BJ (cell line): ENCODE data around the gene BTG4. TPM values are rescaled to one million over a fixed set of nuclear protein-coding genes. Genes with fewer than 3 reads are reported as not detected.

Source experiments
- CTCF ChIA-PET: fragments of 350-600 bp; formaldehyde crosslinking; extraction: SDS; loops from one replicate; lab custom pipeline; 2021; ENCODE audit warnings: antibody characterized with exemption, inconsistent platforms; lab: Yijun Ruan, JAX
- POLR2A ChIA-PET: fragments of 300-600 bp; sonication (Branson Sonifier 250); formaldehyde crosslinking; extraction: SDS; loops from one replicate; lab custom pipeline; 2021; ENCODE audit warnings: antibody characterized with exemption; lab: Charles Lee
- DNase-seq: peaks from one replicate; pipeline ENCODE4 v3.0.0-alpha.2; 2011; ENCODE audit warnings: low read depth
- H3K27me3 ChIP-seq: 2 replicates; pipeline ENCODE4 v1.6.0; 2011; ENCODE audit warnings: low read length; ENCODE audit not compliant: control insufficient read depth, insufficient read depth
- H3K36me3 ChIP-seq: 2 replicates; pipeline ENCODE4 v1.5.1; 2011; ENCODE audit warnings: low read length; ENCODE audit not compliant: control insufficient read depth, insufficient read depth
- H3K4me3 ChIP-seq: 2 replicates; pipeline ENCODE4 v1.5.1; 2011; ENCODE audit warnings: low read depth, mild to moderate bottlenecking, control low read depth, low read length
- polyA plus RNA-seq: library from polyadenylated mRNA; depleted of rRNA; stranded (reverse); fragments of >200 nt; gene quantifications from 2 replicates; pipeline ENCODE4 v1.2.3, GENCODE V29; 2011
- TF ChIP-seq, protein P1 (sequence below): IDR thresholded peaks from 2 replicates; pipeline ENCODE4 v1.5.1; 2011; ENCODE audit warnings: low read depth, mild to moderate bottlenecking, control low read depth, inconsistent platforms, low read length, moderate library complexity; ENCODE audit not compliant: insufficient read depth

BTG4 gene
- polyA plus RNA-seq, 1 experiment: not detected

- peak; percentile 59 for DNase-seq
- Histone ChIP-seq H3K4me3 (no peak overlapping the region), H3K36me3 (peaks cover 29% of the 10 kb centered on the region), H3K27me3 (no peaks in the 10 kb centered on the region)
- ChIA-PET CTCF (interaction anchor here (2.7 kb wide), 1 partner anchor 95 kb away, joined by 12 read pairs; no protein-coding TSS in a partner anchor), POLR2A (no interaction called here)
- TF ChIP-seq, protein P1, sequence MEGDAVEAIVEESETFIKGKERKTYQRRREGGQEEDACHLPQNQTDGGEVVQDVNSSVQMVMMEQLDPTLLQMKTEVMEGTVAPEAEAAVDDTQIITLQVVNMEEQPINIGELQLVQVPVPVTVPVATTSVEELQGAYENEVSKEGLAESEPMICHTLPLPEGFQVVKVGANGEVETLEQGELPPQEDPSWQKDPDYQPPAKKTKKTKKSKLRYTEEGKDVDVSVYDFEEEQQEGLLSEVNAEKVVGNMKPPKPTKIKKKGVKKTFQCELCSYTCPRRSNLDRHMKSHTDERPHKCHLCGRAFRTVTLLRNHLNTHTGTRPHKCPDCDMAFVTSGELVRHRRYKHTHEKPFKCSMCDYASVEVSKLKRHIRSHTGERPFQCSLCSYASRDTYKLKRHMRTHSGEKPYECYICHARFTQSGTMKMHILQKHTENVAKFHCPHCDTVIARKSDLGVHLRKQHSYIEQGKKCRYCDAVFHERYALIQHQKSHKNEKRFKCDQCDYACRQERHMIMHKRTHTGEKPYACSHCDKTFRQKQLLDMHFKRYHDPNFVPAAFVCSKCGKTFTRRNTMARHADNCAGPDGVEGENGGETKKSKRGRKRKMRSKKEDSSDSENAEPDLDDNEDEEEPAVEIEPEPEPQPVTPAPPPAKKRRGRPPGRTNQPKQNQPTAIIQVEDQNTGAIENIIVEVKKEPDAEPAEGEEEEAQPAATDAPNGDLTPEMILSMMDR: no peak
These were observed 37.6 kb upstream of the BTG4 start for GRCh38 chr11:111549869-111550203.

DNA sequence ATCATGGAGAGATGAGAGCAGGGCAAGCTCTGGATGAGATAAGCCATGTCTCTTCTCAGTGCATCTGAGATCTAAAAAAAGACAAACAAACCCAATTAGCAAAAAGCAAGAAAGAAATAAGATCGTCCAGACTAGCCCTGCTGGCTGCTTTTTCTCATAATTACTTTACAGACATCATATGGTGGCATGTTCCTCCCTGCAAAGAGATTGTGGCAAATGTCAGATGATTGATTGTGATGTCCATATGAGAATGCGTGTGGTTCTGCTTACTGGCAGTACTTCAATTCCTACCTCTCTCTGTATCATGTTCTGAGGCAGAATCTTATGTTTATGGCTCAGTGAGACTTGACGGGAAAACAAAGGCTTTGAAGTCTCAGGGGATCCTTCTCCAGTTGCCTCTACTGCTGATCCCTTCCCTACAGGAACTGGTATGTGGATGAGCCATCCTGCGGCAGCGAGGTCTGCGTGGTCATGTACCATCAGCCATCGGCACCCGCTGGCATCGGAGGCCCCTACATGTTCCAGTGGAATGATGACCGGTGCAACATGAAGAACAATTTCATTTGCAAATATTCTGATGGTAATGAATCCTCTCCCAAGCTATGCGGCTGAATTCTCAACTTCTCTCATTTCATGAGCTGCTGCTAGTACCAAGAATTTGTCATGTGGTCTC, 37.1 kb upstream of the BTG4 start:
- CTCF ChIA-PET: interaction anchor here (0.9 to 2.7 kb wide), 3 partner anchors 53 to 103 kb away, joined by 3 to 12 read pairs (median 3); partner anchors contain the start of gene SIK2
- Histone ChIP-seq H3K27me3 (no peaks in the 10 kb centered on the region), H3K4me3 (no peak overlapping the region), H3K36me3 (peaks cover 31% of the 10 kb centered on the region)
- TF ChIP-seq, protein P1: no peak
- DNase-seq: no peak
- POLR2A ChIA-PET: no interaction called here

DNA sequence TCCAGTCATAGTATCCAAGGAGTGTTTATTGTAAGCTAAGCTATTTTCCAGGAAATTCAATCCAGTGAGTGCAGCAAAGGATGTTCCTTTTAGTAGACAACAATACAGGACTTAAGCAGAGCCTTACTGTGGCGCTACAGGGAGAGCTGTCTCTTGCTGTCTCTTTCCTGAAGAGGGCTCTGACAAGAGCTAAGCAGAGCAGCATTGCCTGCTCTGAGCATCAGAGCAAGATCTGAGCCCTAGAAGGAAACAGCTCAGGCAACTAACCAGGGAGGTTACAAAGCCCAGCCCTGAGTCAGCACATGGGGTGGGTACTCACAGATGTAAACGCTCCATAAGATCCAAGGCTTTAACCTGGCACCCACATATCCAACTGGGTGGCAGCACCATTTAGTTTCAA, 36.3 kb upstream of the BTG4 start:
- TF ChIP-seq, protein P1: no peak
- no peaks in the 10 kb centered on the region for H3K27me3 ChIP-seq
- DNase-seq: no peak
- no peak overlapping the region for H3K4me3 ChIP-seq
- ChIA-PET CTCF (interaction anchor here (0.9 to 2.7 kb wide), 3 partner anchors 54 to 102 kb away, joined by 3 to 12 read pairs (median 3); partner anchors contain the start of gene SIK2), POLR2A (no interaction called here)
- H3K36me3 ChIP-seq: peaks cover 33% of the 10 kb centered on the region

DNA sequence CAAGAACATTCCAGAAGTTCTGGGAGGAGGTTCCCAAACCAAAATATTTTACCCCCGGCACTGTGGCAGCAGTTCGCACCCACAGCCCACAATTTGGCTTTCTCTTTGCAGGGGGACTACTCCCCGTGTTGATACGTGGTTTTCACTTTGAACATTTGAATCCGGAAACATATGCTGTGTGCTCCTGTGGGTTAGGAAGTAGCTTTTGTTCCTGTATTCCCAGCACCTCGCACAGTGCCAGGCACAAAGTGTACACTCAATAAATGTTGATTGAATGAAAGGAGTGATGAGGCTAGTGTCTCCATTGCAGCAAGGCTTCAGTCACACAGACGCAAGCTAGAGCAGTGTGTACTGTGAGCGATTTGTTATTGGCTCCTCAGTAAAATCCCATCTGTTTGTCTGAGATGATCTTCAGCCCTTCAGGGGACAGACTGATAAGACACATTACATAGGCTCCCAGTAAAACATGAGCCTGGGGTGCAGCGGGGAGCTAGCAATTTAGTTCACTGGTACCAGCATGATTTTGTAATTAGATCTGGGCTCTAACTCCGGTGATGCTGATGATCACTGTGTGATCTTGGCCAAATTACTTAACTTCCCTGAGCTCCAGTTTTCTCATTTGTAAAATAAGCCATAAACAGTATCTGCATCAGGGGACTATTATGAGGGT, 30.6 kb upstream of the BTG4 start:
- H3K4me3 ChIP-seq: peak overlapping the region; percentile 56
- H3K36me3 ChIP-seq: peaks cover 24% of the 10 kb centered on the region
- no peaks in the 10 kb centered on the region for H3K27me3 ChIP-seq
- DNase-seq: no peak
- CTCF ChIA-PET: interaction anchor here (1.0 to 5.4 kb wide), 5 partner anchors 9 to 88 kb away, joined by 4 to 32 read pairs (median 8); no protein-coding TSS in a partner anchor
- POLR2A ChIA-PET: no interaction called here
- TF ChIP-seq, protein P1: no peak
